Mammary epithelial cell (primary cell): ENCODE data around the gene EPB41L2.

Experiments used
- EZH2 ChIP-seq: IDR thresholded peaks from 2 replicates; pipeline ENCODE4 v1.6.1; 2012; ENCODE audit warnings: low read length, inconsistent platforms, borderline replicate concordance
- TF ChIP-seq, protein P1 (sequence below), 2 donors: IDR thresholded peaks in 1 of 2; conservative IDR thresholded peaks in 1 of 2; 2 replicates each; pipeline ENCODE4 v1.5.1; 2011 to 2012; ENCODE audit warnings: inconsistent platforms in 2 of 2, low read length in 2 of 2, mild to moderate bottlenecking in 2 of 2, control low read depth in 1 of 2, low read depth in 1 of 2; ENCODE audit not compliant: insufficient read depth in 1 of 2; ENCODE audit errors: extremely low read depth in 1 of 2

DNA sequence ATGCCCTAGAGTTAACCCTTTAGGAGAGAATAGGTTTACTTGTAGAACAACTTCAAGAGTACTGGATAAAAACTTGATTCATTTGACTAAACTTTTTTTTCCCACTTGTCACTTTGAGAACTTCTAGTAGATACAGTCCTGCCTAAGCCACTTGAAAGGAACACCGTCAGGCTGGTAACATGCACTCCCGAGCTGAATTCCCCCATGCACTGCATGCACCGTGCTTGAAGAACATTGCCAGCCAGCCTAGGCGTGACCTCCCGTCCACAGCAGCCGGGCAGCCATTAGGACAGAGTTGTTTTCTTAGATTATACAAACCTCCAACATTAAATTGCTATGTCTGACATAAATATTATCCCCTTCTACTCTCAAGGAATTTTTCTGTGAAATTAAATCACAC, 183.2 kb downstream of the EPB41L2 start:
- TF ChIP-seq, protein P1, sequence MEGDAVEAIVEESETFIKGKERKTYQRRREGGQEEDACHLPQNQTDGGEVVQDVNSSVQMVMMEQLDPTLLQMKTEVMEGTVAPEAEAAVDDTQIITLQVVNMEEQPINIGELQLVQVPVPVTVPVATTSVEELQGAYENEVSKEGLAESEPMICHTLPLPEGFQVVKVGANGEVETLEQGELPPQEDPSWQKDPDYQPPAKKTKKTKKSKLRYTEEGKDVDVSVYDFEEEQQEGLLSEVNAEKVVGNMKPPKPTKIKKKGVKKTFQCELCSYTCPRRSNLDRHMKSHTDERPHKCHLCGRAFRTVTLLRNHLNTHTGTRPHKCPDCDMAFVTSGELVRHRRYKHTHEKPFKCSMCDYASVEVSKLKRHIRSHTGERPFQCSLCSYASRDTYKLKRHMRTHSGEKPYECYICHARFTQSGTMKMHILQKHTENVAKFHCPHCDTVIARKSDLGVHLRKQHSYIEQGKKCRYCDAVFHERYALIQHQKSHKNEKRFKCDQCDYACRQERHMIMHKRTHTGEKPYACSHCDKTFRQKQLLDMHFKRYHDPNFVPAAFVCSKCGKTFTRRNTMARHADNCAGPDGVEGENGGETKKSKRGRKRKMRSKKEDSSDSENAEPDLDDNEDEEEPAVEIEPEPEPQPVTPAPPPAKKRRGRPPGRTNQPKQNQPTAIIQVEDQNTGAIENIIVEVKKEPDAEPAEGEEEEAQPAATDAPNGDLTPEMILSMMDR (conservative IDR thresholded peaks at IDR 0.05 in 1 of 2, IDR thresholded peaks at IDR 0.05 in 1 of 2; ENCODE audit: extremely low read depth in 1 of 2, insufficient read depth in 1 of 2, low read depth in 1 of 2, low read length in 2 of 2), result no peak
- no peak for TF ChIP-seq EZH2
